Measurements from ENCODE around the gene ZNF280D.
A peak's percentile ranks its signal among the peaks of the same experiment; 100 is the strongest.

ZNF280D gene

GRCh38 chr15:56678571-56678970 is 54.7 kb downstream of the ZNF280D start:
- no peak overlapping the region for H3K4me3 ChIP-seq (ENCODE audit: low read depth, low read length)
- TF ChIP-seq CTCF (IDR thresholded peaks at IDR 0.05; ENCODE audit: low read depth, low read length) (no peak), POLR2A (IDR thresholded peaks at IDR 0.05; ENCODE audit: extremely low read depth, insufficient read length) (no peak), MAX (IDR thresholded peaks at IDR 0.05; ENCODE audit: low read depth, low read length) (no peak), MYC (IDR thresholded peaks at IDR 0.05; ENCODE audit: low read depth, low read length) (no peak)
- no peak for DNase-seq (ENCODE audit: low read depth)

- no peak overlapping the region for H3K4me3 ChIP-seq (ENCODE audit: low read depth, low read length)
- TF ChIP-seq MAX (IDR thresholded peaks at IDR 0.05; ENCODE audit: low read depth, low read length) (no peak), MYC (IDR thresholded peaks at IDR 0.05; ENCODE audit: low read depth, low read length) (no peak), CTCF (IDR thresholded peaks at IDR 0.05; ENCODE audit: low read depth, low read length) (no peak), POLR2A (IDR thresholded peaks at IDR 0.05; ENCODE audit: extremely low read depth, insufficient read length) (no peak)
- DNase-seq (ENCODE audit: low read depth), result no peak
Measured at GRCh38 chr15:56677271-56677670, 56.0 kb downstream of the ZNF280D start.

GRCh38 chr15:56675930-56676329 is 57.4 kb downstream of the ZNF280D start:
- no peak for DNase-seq (ENCODE audit: low read depth)
- TF ChIP-seq MYC (IDR thresholded peaks at IDR 0.05; ENCODE audit: low read depth, low read length), result no peak
- no peak for TF ChIP-seq POLR2A (IDR thresholded peaks at IDR 0.05; ENCODE audit: extremely low read depth, insufficient read length)
- no peak for TF ChIP-seq MAX (IDR thresholded peaks at IDR 0.05; ENCODE audit: low read depth, low read length)
- TF ChIP-seq CTCF (IDR thresholded peaks at IDR 0.05; ENCODE audit: low read depth, low read length), result no peak
- no peak overlapping the region for H3K4me3 ChIP-seq (ENCODE audit: low read depth, low read length)

- no peak overlapping the region for H3K4me3 ChIP-seq (ENCODE audit: low read depth, low read length)
- no peak for DNase-seq (ENCODE audit: low read depth)
- TF ChIP-seq CTCF (IDR thresholded peaks at IDR 0.05; ENCODE audit: low read depth, low read length) (no peak), POLR2A (IDR thresholded peaks at IDR 0.05; ENCODE audit: extremely low read depth, insufficient read length) (no peak)
Measured at GRCh38 chr15:56674857-56675256, 58.5 kb downstream of the ZNF280D start.

- no peak for DNase-seq (ENCODE audit: low read depth)
- H3K4me3 ChIP-seq (ENCODE audit: low read depth, low read length), result no peak overlapping the region
- TF ChIP-seq MYC (IDR thresholded peaks at IDR 0.05; ENCODE audit: low read depth, low read length) (no peak), CTCF (IDR thresholded peaks at IDR 0.05; ENCODE audit: low read depth, low read length) (no peak), POLR2A (IDR thresholded peaks at IDR 0.05; ENCODE audit: extremely low read depth, insufficient read length) (no peak)
Measured at GRCh38 chr15:56672721-56673120, 60.6 kb downstream of the ZNF280D start.

GRCh38 chr15:56667517-56667916 is 65.8 kb downstream of the ZNF280D start:
- TF ChIP-seq MAX (IDR thresholded peaks at IDR 0.05; ENCODE audit: low read depth, low read length) (no peak; the same call in 1 of the 2 replicates), CTCF (IDR thresholded peaks at IDR 0.05; ENCODE audit: low read depth, low read length) (no peak), POLR2A (IDR thresholded peaks at IDR 0.05; ENCODE audit: extremely low read depth, insufficient read length) (no peak), MYC (IDR thresholded peaks at IDR 0.05; ENCODE audit: low read depth, low read length) (no peak)
- DNase-seq (ENCODE audit: low read depth), result peak; percentile 8
- no peak overlapping the region for H3K4me3 ChIP-seq (ENCODE audit: low read depth, low read length)

All from NB4 (cell line).